C4-2B (cell line): ENCODE results near the gene TNNT3.

Source experiments
- CTCF ChIP-seq: fragments of 450-650 bp; conservative IDR thresholded peaks from 2 replicates; pipeline ENCODE4 v1.5.1; 2017; ENCODE audit warnings: mild to moderate bottlenecking
- ZFX ChIP-seq: fragments of 450-650 bp; IDR thresholded peaks from 2 replicates; pipeline ENCODE4 v1.6.1; 2017

- no peak for TF ChIP-seq CTCF
- no peak for TF ChIP-seq ZFX
These were observed 28.4 kb upstream of the TNNT3 start for GRCh38 chr11:1890856-1891830.
